Measurements from ENCODE around the gene CANX. TPM values are rescaled to one million over a fixed set of nuclear protein-coding genes. Genes with fewer than 3 reads are reported as not detected.
"Not testable (repeated sequence)": the region's sequence is repeated elsewhere in the genome, so short reads cannot be mapped to it uniquely, and the experiment has no call there.

Gene CANX
- polyA plus RNA-seq, 1 donor, result 473 TPM

DNA sequence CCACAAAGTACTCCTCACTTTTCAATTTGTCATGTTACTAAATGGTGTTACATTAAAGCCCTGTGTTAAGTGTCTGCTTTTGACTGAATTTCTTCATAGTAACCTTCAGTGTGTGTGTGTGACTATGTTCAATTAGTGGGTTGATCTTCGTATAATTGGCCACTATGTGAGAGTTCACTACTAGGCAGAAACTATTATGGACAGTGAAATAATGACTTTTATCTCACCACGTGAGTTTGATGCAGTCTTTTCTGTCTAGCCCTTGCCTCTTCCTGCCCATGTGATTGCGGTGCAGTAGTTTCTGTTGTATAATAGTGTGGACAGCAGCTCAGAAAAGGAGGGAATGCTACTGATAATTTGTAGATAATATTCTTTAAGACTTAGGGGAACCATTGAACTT, 32.1 kb downstream of the CANX start:
- H3K4me1 ChIP-seq (ENCODE audit: control insufficient read depth, insufficient read depth, low read length), result peaks cover 7% of the 10 kb centered on the region
- WGBS (ENCODE audit: insufficient coverage, low lambda C conversion rate), result no CpG with 5 or more reads among the region's 3 CpGs
- DNase-seq, result no peak
- H3K9me3 ChIP-seq (ENCODE audit: control insufficient read depth, low read depth, low read length), result no peaks in the 10 kb centered on the region
- no peaks in the 10 kb centered on the region for H3K27me3 ChIP-seq (ENCODE audit: control insufficient read depth, insufficient read depth, low read length)
- peaks cover 42% of the 10 kb centered on the region for H3K36me3 ChIP-seq (ENCODE audit: control insufficient read depth, insufficient read depth, low read length)
- no peak overlapping the region for H3K4me3 ChIP-seq (ENCODE audit: low read length)
- H3K27ac ChIP-seq (ENCODE audit: low read length), result no peak overlapping the region

DNA sequence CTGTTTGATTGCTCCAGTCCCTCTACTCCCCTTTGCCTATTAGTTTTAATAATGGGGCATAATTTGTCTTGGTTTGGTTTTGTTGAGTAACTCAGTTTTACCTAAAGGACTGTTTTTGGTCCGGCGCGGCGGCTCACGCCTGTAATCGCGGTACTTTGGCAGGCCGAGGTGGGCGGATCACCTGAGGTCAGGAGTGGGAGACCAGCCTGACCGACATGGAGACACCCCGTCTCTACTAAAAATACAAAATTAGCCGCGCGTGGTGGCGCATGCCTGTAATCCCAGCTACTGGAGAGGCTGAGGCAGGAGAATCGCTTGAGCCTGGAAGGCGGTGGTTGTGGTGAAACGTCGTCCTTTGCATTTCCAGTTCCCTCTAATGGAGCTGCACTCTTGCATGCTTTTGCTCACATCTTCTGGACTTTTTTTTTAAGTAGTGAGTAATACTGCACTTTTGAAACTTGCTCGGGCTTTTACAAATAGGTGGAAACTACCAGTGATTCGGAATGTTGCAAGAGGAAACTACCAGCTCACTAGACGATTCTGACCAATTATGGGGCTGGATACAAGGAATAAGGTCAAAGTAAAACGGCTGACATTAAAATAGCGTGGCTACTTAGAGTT, 33.1 kb downstream of the CANX start:
- Histone ChIP-seq H3K4me3 (ENCODE audit: low read length) (peak overlapping the region; percentile 28), H3K27me3 (ENCODE audit: control insufficient read depth, insufficient read depth, low read length) (no peaks in the 10 kb centered on the region), H3K9me3 (ENCODE audit: control insufficient read depth, low read depth, low read length) (no peaks in the 10 kb centered on the region), H3K4me1 (ENCODE audit: control insufficient read depth, insufficient read depth, low read length) (peaks cover 7% of the 10 kb centered on the region), H3K27ac (ENCODE audit: low read length) (peak overlapping the region; percentile 60), H3K36me3 (ENCODE audit: control insufficient read depth, insufficient read depth, low read length) (peaks cover 32% of the 10 kb centered on the region)
- WGBS (ENCODE audit: insufficient coverage, low lambda C conversion rate), result 7% methylated on average over 3 of the region's 24 CpGs
- no peak for DNase-seq

- Histone ChIP-seq H3K36me3 (ENCODE audit: control insufficient read depth, insufficient read depth, low read length) (peaks cover 26% of the 10 kb centered on the region), H3K4me1 (ENCODE audit: control insufficient read depth, insufficient read depth, low read length) (peaks cover 7% of the 10 kb centered on the region), H3K4me3 (ENCODE audit: low read length) (peak within 1 kb of the TSS; percentile 76), H3K9me3 (ENCODE audit: control insufficient read depth, low read depth, low read length) (no peaks in the 10 kb centered on the region), H3K27ac (ENCODE audit: low read length) (peak within 1 kb of the TSS; percentile 74), H3K27me3 (ENCODE audit: control insufficient read depth, insufficient read depth, low read length) (no peaks in the 10 kb centered on the region)
- peak; percentile 100 for DNase-seq
- no CpG with 5 or more reads among the region's 41 CpGs for WGBS (ENCODE audit: insufficient coverage, low lambda C conversion rate)
Observed at GRCh38 chr5:179732412-179732917, 33.7 kb downstream of the CANX start, which contains the start of gene MAML1. Gene MAML1, plus strand, starts transcription at chr5:179732822. Its CDS starts 291 bp downstream, at chr5:179733113.

DNA sequence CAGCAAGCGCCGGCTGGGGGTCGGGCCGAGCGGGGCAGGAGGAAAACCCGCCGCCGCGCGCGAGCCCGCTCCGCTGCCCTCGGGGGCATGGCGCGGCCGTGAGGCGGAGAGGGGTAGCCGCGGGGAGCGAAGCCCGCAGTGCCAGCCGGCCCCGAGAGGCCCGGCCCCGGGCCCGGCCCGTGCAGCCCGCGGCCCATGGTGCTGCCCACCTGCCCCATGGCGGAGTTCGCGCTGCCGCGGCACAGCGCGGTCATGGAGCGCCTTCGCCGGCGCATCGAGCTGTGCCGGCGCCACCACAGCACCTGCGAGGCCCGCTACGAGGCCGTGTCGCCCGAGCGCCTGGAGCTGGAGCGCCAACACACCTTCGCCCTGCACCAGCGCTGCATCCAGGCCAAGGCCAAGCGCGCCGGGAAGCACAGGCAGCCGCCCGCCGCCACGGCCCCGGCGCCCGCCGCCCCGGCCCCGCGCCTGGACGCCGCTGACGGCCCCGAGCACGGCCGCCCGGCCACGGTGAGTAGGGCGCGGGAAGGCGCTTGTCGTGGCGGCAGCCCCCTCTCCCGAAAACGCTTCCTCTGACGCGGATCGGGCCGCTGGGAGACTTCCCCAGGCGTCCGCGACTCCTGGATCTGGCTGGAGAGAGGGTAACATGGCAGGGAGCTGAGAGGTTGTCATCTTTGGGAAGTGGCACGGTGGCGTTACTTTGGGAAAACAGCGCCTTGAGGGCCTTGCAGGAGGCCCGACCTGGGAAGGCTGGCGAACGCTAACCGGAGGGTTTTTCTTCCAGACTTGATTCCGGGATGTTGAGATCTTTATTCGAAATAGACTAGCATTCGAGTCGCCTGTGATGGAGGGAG, 34.4 kb downstream of the CANX start:
- peaks cover 7% of the 10 kb centered on the region for H3K4me1 ChIP-seq (ENCODE audit: control insufficient read depth, insufficient read depth, low read length)
- peak; percentile 19 to 53 for DNase-seq
- H3K4me3 ChIP-seq (ENCODE audit: low read length), result peak overlapping the region; percentile 76
- H3K27me3 ChIP-seq (ENCODE audit: control insufficient read depth, insufficient read depth, low read length), result no peaks in the 10 kb centered on the region
- H3K9me3 ChIP-seq (ENCODE audit: control insufficient read depth, low read depth, low read length), result no peaks in the 10 kb centered on the region
- H3K36me3 ChIP-seq (ENCODE audit: control insufficient read depth, insufficient read depth, low read length), result peaks cover 19% of the 10 kb centered on the region
- WGBS (ENCODE audit: insufficient coverage, low lambda C conversion rate), result no CpG with 5 or more reads among the region's 101 CpGs
- peak overlapping the region; percentile 74 for H3K27ac ChIP-seq (ENCODE audit: low read length)

DNA sequence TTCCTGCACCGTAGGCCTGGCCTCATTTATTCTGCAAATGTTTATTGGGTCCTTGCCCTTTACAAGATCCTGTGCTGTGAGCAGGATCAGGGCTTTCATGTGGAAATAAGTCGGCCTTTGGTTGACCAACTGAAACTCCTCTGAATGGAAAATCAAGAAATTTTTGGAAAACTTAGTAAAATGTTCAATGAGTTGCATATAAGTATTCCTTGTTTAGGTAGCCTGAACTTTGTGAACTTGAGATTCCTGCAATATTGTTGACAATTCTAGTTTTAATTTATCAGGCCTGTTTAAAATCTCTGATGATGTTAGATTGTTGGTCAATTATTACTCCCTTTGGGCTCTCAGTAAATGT, 35.0 kb downstream of the CANX start:
- Histone ChIP-seq H3K36me3 (ENCODE audit: control insufficient read depth, insufficient read depth, low read length) (peaks cover 16% of the 10 kb centered on the region), H3K9me3 (ENCODE audit: control insufficient read depth, low read depth, low read length) (no peaks in the 10 kb centered on the region), H3K4me1 (ENCODE audit: control insufficient read depth, insufficient read depth, low read length) (peaks cover 7% of the 10 kb centered on the region), H3K27me3 (ENCODE audit: control insufficient read depth, insufficient read depth, low read length) (no peaks in the 10 kb centered on the region), H3K27ac (ENCODE audit: low read length) (peak overlapping the region; percentile 74), H3K4me3 (ENCODE audit: low read length) (peak overlapping the region; percentile 76)
- no CpG with 5 or more reads among the region's 2 CpGs for WGBS (ENCODE audit: insufficient coverage, low lambda C conversion rate)
- no peak for DNase-seq

DNA sequence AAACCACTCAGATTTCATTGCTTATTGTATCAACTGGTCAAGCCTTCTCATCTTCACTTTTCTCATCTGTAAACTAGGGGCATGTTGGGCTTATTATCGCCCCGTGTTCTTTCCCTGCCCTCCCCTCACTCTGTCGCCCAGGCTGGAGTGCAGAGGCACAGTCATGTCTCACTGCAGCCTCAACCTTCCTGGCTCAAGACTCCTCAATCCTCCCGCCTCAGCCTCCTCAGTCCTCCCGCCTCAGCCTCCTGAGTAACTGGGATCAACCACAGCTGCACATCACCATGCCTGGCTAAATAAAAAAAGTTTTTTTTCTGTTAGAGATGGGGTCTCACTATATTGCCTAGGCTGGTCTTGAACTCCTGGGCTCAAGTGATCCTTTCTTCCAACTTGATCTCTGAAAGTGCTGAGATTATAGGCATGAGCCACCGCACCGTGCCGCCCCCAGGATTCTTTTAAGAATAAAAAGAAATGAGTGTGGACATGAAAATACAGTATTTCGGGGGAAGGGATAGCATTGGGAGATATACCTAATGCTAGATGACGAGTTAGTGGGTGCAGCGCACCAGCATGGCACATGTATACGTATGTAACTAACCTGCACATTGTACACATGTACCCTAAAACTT, 35.9 kb downstream of the CANX start:
- Histone ChIP-seq H3K4me3 (ENCODE audit: low read length) (peak overlapping the region; percentile 76), H3K4me1 (ENCODE audit: control insufficient read depth, insufficient read depth, low read length) (peaks cover 7% of the 10 kb centered on the region), H3K9me3 (ENCODE audit: control insufficient read depth, low read depth, low read length) (no peaks in the 10 kb centered on the region), H3K27me3 (ENCODE audit: control insufficient read depth, insufficient read depth, low read length) (no peaks in the 10 kb centered on the region), H3K27ac (ENCODE audit: low read length) (no peak overlapping the region), H3K36me3 (ENCODE audit: control insufficient read depth, insufficient read depth, low read length) (peaks cover 13% of the 10 kb centered on the region)
- DNase-seq, result no peak
- 0% methylated on average over 1 of the region's 12 CpGs for WGBS (ENCODE audit: insufficient coverage, low lambda C conversion rate)

DNA sequence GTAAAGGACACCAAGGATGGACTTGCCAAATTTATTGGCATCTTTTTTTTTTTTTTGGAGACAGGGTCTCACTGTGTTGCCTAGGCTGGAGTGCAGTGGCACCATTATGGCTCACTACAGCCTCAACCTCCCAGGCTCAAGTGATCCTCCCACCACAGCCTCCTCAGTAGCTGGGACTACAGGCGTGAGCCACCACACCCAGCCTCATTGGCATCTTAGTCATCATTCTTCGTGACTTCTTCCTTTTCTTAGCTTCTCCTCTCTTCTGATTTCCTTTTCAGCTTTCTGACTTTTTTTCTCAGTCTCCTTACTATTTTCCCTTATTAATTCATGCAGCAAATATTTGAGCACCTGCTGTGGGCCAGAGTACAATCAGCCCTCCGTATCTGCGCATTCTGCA, 40.0 kb downstream of the CANX start:
- Histone ChIP-seq H3K27me3 (ENCODE audit: control insufficient read depth, insufficient read depth, low read length) (no peaks in the 10 kb centered on the region), H3K9me3 (ENCODE audit: control insufficient read depth, low read depth, low read length) (no peaks in the 10 kb centered on the region), H3K36me3 (ENCODE audit: control insufficient read depth, insufficient read depth, low read length) (peaks cover 6% of the 10 kb centered on the region), H3K4me3 (ENCODE audit: low read length) (no peak overlapping the region), H3K4me1 (ENCODE audit: control insufficient read depth, insufficient read depth, low read length) (peaks cover 7% of the 10 kb centered on the region), H3K27ac (ENCODE audit: low read length) (no peak overlapping the region)
- no peak for DNase-seq
- 98% methylated on average over 4 of the region's 4 CpGs for WGBS (ENCODE audit: insufficient coverage, low lambda C conversion rate)

DNA sequence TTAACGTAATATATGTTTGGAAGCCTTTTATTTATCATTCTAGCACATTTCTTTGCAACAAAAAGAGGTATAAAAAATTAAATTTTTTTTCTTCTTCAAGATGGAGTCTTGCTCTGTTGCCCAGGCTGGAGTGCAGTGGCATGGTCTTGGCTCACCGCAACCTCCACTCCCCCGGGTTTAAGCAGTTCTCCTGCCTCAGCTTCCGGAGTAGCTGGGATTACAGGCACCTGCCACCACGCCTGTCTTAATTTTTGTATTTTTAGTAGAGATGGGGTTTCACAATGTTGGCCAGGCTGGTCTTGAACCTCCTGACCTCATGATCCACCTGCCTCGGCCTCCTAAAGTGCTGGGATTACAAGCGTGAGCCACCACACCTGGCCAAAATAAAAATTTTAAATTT, 45.3 kb downstream of the CANX start:
- DNase-seq; H3K4me1 ChIP-seq (ENCODE audit: control insufficient read depth, insufficient read depth, low read length); H3K4me3 ChIP-seq (ENCODE audit: low read length); H3K27ac ChIP-seq (ENCODE audit: low read length); H3K27me3 ChIP-seq (ENCODE audit: control insufficient read depth, insufficient read depth, low read length); H3K9me3 ChIP-seq (ENCODE audit: control insufficient read depth, low read depth, low read length); H3K36me3 ChIP-seq (ENCODE audit: control insufficient read depth, insufficient read depth, low read length): not testable (repeated sequence)
- WGBS (ENCODE audit: insufficient coverage, low lambda C conversion rate), result 81% methylated on average over 3 of the region's 7 CpGs

DNA sequence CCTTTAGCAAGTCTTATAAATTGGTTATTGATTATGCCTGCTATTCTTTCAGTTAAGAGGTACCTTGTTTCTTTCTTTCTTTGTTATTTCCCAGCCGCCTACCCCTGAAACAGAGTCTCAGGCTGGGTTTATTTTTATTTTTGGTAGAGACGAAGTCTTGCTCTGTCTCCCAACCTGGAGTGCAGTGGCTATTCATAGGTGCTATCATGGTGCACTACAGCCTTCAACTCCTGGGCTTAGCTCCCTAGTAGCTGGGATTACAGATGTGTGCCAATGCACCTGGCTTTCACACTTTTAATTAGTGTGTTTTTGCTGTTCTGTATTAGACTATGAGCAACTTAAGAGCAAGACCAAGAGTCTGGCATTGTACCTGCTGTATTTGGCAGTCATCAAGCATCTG, 48.1 kb downstream of the CANX start:
- Histone ChIP-seq H3K36me3 (ENCODE audit: control insufficient read depth, insufficient read depth, low read length) (peaks cover 7% of the 10 kb centered on the region), H3K4me1 (ENCODE audit: control insufficient read depth, insufficient read depth, low read length) (no peaks in the 10 kb centered on the region), H3K9me3 (ENCODE audit: control insufficient read depth, low read depth, low read length) (no peaks in the 10 kb centered on the region), H3K27me3 (ENCODE audit: control insufficient read depth, insufficient read depth, low read length) (no peaks in the 10 kb centered on the region), H3K4me3 (ENCODE audit: low read length) (no peak overlapping the region), H3K27ac (ENCODE audit: low read length) (no peak overlapping the region)
- no CpG with 5 or more reads among the region's 2 CpGs for WGBS (ENCODE audit: insufficient coverage, low lambda C conversion rate)
- no peak for DNase-seq

DNA sequence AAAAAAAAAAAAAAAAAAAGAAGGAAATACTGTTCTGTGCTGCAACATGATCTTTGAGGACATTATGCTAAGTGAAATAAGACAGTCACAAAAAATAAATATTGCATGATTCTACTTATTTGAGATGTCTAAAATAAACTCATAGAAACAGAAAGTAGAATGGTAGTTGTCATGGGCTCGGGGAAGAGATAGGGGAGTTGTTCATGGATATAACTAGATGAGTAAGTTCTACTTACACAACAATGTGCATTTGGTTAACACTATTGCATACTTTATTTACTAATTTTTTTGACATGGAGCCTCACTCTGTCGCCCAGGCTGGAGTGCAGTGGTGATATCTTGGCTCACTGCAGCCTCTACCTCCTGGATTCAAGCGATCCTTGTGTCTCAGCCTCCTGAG, 49.0 kb downstream of the CANX start:
- H3K4me1 ChIP-seq (ENCODE audit: control insufficient read depth, insufficient read depth, low read length), result no peaks in the 10 kb centered on the region
- 88% methylated on average over 2 of the region's 3 CpGs for WGBS (ENCODE audit: insufficient coverage, low lambda C conversion rate)
- H3K4me3 ChIP-seq (ENCODE audit: low read length), result no peak overlapping the region
- no peak overlapping the region for H3K27ac ChIP-seq (ENCODE audit: low read length)
- peaks cover 7% of the 10 kb centered on the region for H3K36me3 ChIP-seq (ENCODE audit: control insufficient read depth, insufficient read depth, low read length)
- no peaks in the 10 kb centered on the region for H3K27me3 ChIP-seq (ENCODE audit: control insufficient read depth, insufficient read depth, low read length)
- H3K9me3 ChIP-seq (ENCODE audit: control insufficient read depth, low read depth, low read length), result no peaks in the 10 kb centered on the region
- no peak for DNase-seq
